ENCODE data around the gene MTFR2. TPM values are rescaled to one million over a fixed set of nuclear protein-coding genes. Genes with fewer than 3 reads are reported as not detected.

The MTFR2 gene
- polyA plus RNA-seq, 3 donors, result 0.41 to 0.79 (median 0.60) TPM

DNA sequence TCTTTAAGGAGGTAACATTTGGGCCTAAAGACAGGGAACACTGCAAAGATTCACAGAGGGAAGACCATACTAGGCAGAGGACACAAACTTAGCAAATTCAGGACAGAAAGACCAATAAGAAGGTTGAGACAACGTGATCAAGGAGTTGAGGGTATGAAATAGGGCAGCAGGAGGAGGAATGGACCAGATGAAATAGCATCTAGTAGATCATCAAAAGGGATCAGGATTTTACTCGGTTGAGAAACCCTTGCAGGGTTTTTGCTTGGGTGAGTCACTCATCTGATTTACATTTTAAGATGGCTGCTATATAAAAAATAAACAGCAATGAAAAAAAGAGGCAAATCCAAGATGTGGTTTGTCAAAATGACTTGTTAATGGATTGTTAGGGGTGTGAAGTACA is 34.8 kb upstream of the MTFR2 start:
- peaks cover 15 to 23% of the 10 kb centered on the region in 2 donors for H3K36me3 ChIP-seq (replicated peaks in 1 of 2; ENCODE audit: control insufficient read depth in 1 of 2, insufficient read depth in 2 of 2, low read length in 2 of 2)
- no peak for TF ChIP-seq CTCF (IDR thresholded peaks at IDR 0.05)
- peaks cover 91% of the 10 kb centered on the region for H4K20me1 ChIP-seq (ENCODE audit: insufficient read depth, low read length)
- H3K27me3 ChIP-seq (ENCODE audit: control insufficient read depth in 2 of 2, insufficient read depth in 2 of 2, low read length in 2 of 2), result no peaks in the 10 kb centered on the region
- H3K27ac Mint-ChIP-seq, result peak overlapping the region; percentile 55 to 90 (median 74)
- H3K27ac ChIP-seq (ENCODE audit: low read depth in 1 of 2, low read length in 2 of 2), result peak overlapping the region in 1 of 2 donors; percentile 58
- H3K4me2 ChIP-seq (replicated peaks; ENCODE audit: extremely low read depth, low read length, poor library complexity, severe bottlenecking), result peak overlapping the region; percentile 37
- peaks cover 29 to 68% of the 10 kb centered on the region in 2 donors for H3K4me1 ChIP-seq (ENCODE audit: control insufficient read depth in 1 of 2, insufficient read depth in 2 of 2, low read length in 2 of 2)
- no peaks in the 10 kb centered on the region for H3K9me3 ChIP-seq (replicated peaks in 1 of 2; ENCODE audit: control insufficient read depth in 1 of 2, insufficient read depth in 1 of 2, low read length in 2 of 2)
- DNase-seq, result peak; percentile 27 to 76 (median 57)
- H3K9ac ChIP-seq (ENCODE audit: insufficient read depth, low read length, poor library complexity, severe bottlenecking), result no peak overlapping the region
- peaks cover 25 to 43% of the 10 kb centered on the region in 2 donors for H3K36me3 Mint-ChIP-seq
- H3K27me3 Mint-ChIP-seq (ENCODE audit: low read depth in 3 of 3), result peaks cover 0 to 3% (median 0%) of the 10 kb centered on the region in 3 donors
- peaks cover 97% of the 10 kb centered on the region for H3K79me2 ChIP-seq (ENCODE audit: insufficient read depth, low read length)
- WGBS (ENCODE audit: insufficient coverage), result 78% methylated on average over 1 of the region's 2 CpGs
- no peak overlapping the region for H2AFZ ChIP-seq (ENCODE audit: insufficient read depth, low read depth, low read length, poor library complexity, severe bottlenecking)
- H3K4me3 ChIP-seq (replicated peaks in 1 of 3; ENCODE audit: low read depth in 2 of 3, low read length in 3 of 3), result peak overlapping the region in 1 of 3 experiments; percentile 23
- intact Hi-C loops (cut with micrococcal nuclease), result loop anchor here in 1 of 2 donors (5.0 to 10.0 kb wide), 2 partner anchors 33 to 500 kb away; partner anchors contain the start of gene MTFR2
- H3K4me1 Mint-ChIP-seq, result peaks cover 66% of the 10 kb centered on the region
- peak overlapping the region; percentile 33 to 43 for H3K4me3 Mint-ChIP-seq
- H3K9me3 Mint-ChIP-seq, result peaks cover 0 to 2% (median 0%) of the 10 kb centered on the region in 7 donors

- Mint-ChIP-seq H3K27me3 (ENCODE audit: low read depth in 3 of 3) (no peaks in the 10 kb centered on the region), H3K27ac (peak overlapping the region in 3 of 7 donors; percentile 35 to 63 (median 41)), H3K4me1 (peaks cover 60% of the 10 kb centered on the region), H3K36me3 (peaks cover 36 to 60% of the 10 kb centered on the region in 2 donors), H3K4me3 (no peak overlapping the region), H3K9me3 (peaks cover 0 to 2% (median 0%) of the 10 kb centered on the region in 7 donors)
- H3K4me1 ChIP-seq (ENCODE audit: control insufficient read depth in 1 of 2, insufficient read depth in 2 of 2, low read length in 2 of 2), result peaks cover 24 to 62% of the 10 kb centered on the region in 2 donors
- whole genome bisulfite sequencing (ENCODE audit: insufficient coverage), result 80% methylated on average over 2 of the region's 4 CpGs
- TF ChIP-seq CTCF (IDR thresholded peaks at IDR 0.05), result no peak
- no peak overlapping the region for H3K4me3 ChIP-seq (replicated peaks in 1 of 3; ENCODE audit: low read depth in 2 of 3, low read length in 3 of 3)
- DNase-seq, result no peak
- H3K4me2 ChIP-seq (replicated peaks; ENCODE audit: extremely low read depth, low read length, poor library complexity, severe bottlenecking), result peak overlapping the region; percentile 19
- peaks cover 34 to 43% of the 10 kb centered on the region in 2 donors for H3K36me3 ChIP-seq (replicated peaks in 1 of 2; ENCODE audit: control insufficient read depth in 1 of 2, insufficient read depth in 2 of 2, low read length in 2 of 2)
- peak overlapping the region in 1 of 2 donors; percentile 18 for H3K27ac ChIP-seq (ENCODE audit: low read depth in 1 of 2, low read length in 2 of 2)
- intact Hi-C loops (cut with micrococcal nuclease), result loop anchor here in 1 of 2 donors (10.0 kb wide), 1 partner anchor 502 kb away; no protein-coding TSS in a partner anchor
- H2AFZ ChIP-seq (ENCODE audit: insufficient read depth, low read depth, low read length, poor library complexity, severe bottlenecking), result no peak overlapping the region
- H3K79me2 ChIP-seq (ENCODE audit: insufficient read depth, low read length), result peaks cover 96% of the 10 kb centered on the region
- H3K9ac ChIP-seq (ENCODE audit: insufficient read depth, low read length, poor library complexity, severe bottlenecking), result no peak overlapping the region
- H3K27me3 ChIP-seq (ENCODE audit: control insufficient read depth in 2 of 2, insufficient read depth in 2 of 2, low read length in 2 of 2), result no peaks in the 10 kb centered on the region
- peaks cover 100% of the 10 kb centered on the region for H4K20me1 ChIP-seq (ENCODE audit: insufficient read depth, low read length)
- H3K9me3 ChIP-seq (replicated peaks in 1 of 2; ENCODE audit: control insufficient read depth in 1 of 2, insufficient read depth in 1 of 2, low read length in 2 of 2), result no peaks in the 10 kb centered on the region
These were observed 32.8 kb upstream of the MTFR2 start for GRCh38 chr6:136282906-136283305.
